Adipocyte (in vitro differentiated cells): ENCODE results near the gene MLST8.

Experiments
- DNase-seq: peaks from one replicate; pipeline ENCODE4 v3.0.0-alpha.2; 2015; ENCODE audit warnings: low read depth
- H3K27me3 ChIP-seq: replicated peaks from 2 replicates; pipeline ENCODE4 v1.7.0; 2013; ENCODE audit warnings: mild to moderate bottlenecking, low read length, moderate library complexity; ENCODE audit not compliant: control insufficient read depth, insufficient read depth
- H3K36me3 ChIP-seq: 2 replicates; pipeline ENCODE4 v1.7.0; 2013; ENCODE audit warnings: low read length, mild to moderate bottlenecking, moderate library complexity; ENCODE audit not compliant: control insufficient read depth, insufficient read depth, severe bottlenecking
- H3K4me1 ChIP-seq: 2 replicates; pipeline ENCODE4 v1.7.0; 2013; ENCODE audit warnings: mild to moderate bottlenecking, low read length, moderate library complexity; ENCODE audit not compliant: control insufficient read depth, insufficient read depth
- H3K4me3 ChIP-seq: 2 replicates; pipeline ENCODE4 v1.7.0; 2013; ENCODE audit warnings: mild to moderate bottlenecking, low read length, moderate library complexity
- H3K9ac ChIP-seq: 2 replicates; pipeline ENCODE4 v1.7.0; 2013; ENCODE audit warnings: mild to moderate bottlenecking, low read length, moderate library complexity
- H3K9me3 ChIP-seq: 2 replicates; pipeline ENCODE4 v1.7.0; 2013; ENCODE audit warnings: mild to moderate bottlenecking, low read length, moderate library complexity; ENCODE audit not compliant: control insufficient read depth

MLST8 gene

GRCh38 chr16:2175454-2175853 lies 29.8 kb upstream of the MLST8 start:
- no peak for DNase-seq
- Histone ChIP-seq H3K9me3 (no peaks in the 10 kb centered on the region), H3K4me3 (no peak overlapping the region), H3K36me3 (peaks cover 46% of the 10 kb centered on the region), H3K9ac (no peak overlapping the region), H3K27me3 (no peaks in the 10 kb centered on the region), H3K4me1 (no peaks in the 10 kb centered on the region)

DNA sequence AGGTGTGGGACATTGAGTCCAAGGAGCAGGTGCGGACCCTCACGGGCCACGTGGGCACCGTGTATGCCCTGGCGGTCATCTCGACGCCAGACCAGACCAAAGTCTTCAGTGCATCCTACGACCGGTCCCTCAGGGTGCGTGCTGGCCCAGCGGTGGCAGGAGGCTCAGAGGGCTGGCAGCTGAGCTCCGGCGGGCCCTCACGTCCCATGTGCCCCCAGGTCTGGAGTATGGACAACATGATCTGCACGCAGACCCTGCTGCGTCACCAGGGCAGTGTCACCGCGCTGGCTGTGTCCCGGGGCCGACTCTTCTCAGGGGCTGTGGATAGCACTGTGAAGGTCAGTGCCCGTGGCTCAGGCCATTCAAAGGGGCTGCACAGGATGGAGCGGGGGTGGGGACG lies 29.2 kb upstream of the MLST8 start:
- Histone ChIP-seq H3K4me1 (no peaks in the 10 kb centered on the region), H3K4me3 (no peak overlapping the region), H3K9me3 (no peaks in the 10 kb centered on the region), H3K27me3 (no peaks in the 10 kb centered on the region), H3K9ac (no peak overlapping the region), H3K36me3 (peaks cover 46% of the 10 kb centered on the region)
- no peak for DNase-seq

- Histone ChIP-seq H3K9ac (no peak overlapping the region), H3K36me3 (peaks cover 41% of the 10 kb centered on the region), H3K27me3 (no peaks in the 10 kb centered on the region), H3K4me3 (no peak overlapping the region), H3K4me1 (no peaks in the 10 kb centered on the region), H3K9me3 (no peaks in the 10 kb centered on the region)
- no peak for DNase-seq
Measured at GRCh38 chr16:2177101-2177500, 28.2 kb upstream of the MLST8 start.

GRCh38 chr16:2177561-2177960 lies 27.7 kb upstream of the MLST8 start:
- no peak for DNase-seq
- H3K4me1 ChIP-seq: no peaks in the 10 kb centered on the region
- H3K9me3 ChIP-seq: no peaks in the 10 kb centered on the region
- H3K4me3 ChIP-seq: no peak overlapping the region
- H3K36me3 ChIP-seq: peaks cover 39% of the 10 kb centered on the region
- no peak overlapping the region for H3K9ac ChIP-seq
- no peaks in the 10 kb centered on the region for H3K27me3 ChIP-seq

GRCh38 chr16:2178321-2179106 lies 26.7 kb upstream of the MLST8 start:
- Histone ChIP-seq H3K27me3 (no peaks in the 10 kb centered on the region), H3K9me3 (no peaks in the 10 kb centered on the region)
- DNase-seq: peak; percentile 11

GRCh38 chr16:2179107-2179501 lies 26.1 kb upstream of the MLST8 start:
- Histone ChIP-seq H3K4me1 (no peaks in the 10 kb centered on the region), H3K9ac (no peak overlapping the region), H3K36me3 (peaks cover 26% of the 10 kb centered on the region), H3K4me3 (no peak overlapping the region), H3K9me3 (no peaks in the 10 kb centered on the region), H3K27me3 (no peaks in the 10 kb centered on the region)
- DNase-seq: no peak

More at GRCh38 chr16:2178321-2179106, 26.7 kb upstream of the MLST8 start:
- H3K9ac ChIP-seq: no peak overlapping the region
- H3K4me1 ChIP-seq: no peaks in the 10 kb centered on the region
- no peak overlapping the region for H3K4me3 ChIP-seq
- H3K36me3 ChIP-seq: peaks cover 30% of the 10 kb centered on the region

GRCh38 chr16:2179576-2179975 lies 25.7 kb upstream of the MLST8 start:
- Histone ChIP-seq H3K36me3 (peaks cover 22% of the 10 kb centered on the region), H3K4me3 (no peak overlapping the region), H3K9me3 (no peaks in the 10 kb centered on the region), H3K27me3 (no peaks in the 10 kb centered on the region), H3K9ac (no peak overlapping the region), H3K4me1 (no peaks in the 10 kb centered on the region)
- DNase-seq: no peak

DNA sequence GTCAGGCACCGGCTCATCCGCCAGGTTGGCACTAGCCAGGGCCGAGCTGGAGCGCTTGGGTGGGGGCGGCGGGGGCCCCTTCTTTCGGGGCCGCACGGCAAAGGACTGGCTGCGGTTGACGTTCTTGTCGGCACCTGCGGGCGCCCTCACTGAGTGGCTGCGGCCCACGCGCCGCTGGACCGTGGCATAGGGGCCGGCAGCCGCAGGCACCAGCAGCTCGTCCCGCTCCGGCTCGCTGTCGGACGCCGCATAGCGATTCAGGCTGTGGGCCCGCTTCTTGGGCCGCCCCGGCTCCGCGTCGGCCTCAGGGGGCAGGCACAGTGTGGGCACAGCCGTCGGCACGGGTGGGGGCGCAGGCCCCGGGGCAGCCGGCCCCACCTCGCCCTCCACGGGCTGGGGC lies 24.8 kb upstream of the MLST8 start:
- no peaks in the 10 kb centered on the region for H3K27me3 ChIP-seq
- no peaks in the 10 kb centered on the region for H3K9me3 ChIP-seq
- no peak for DNase-seq
- H3K4me1 ChIP-seq: no peaks in the 10 kb centered on the region
- no peak overlapping the region for H3K9ac ChIP-seq
- peaks cover 13% of the 10 kb centered on the region for H3K36me3 ChIP-seq
- H3K4me3 ChIP-seq: no peak overlapping the region

DNA sequence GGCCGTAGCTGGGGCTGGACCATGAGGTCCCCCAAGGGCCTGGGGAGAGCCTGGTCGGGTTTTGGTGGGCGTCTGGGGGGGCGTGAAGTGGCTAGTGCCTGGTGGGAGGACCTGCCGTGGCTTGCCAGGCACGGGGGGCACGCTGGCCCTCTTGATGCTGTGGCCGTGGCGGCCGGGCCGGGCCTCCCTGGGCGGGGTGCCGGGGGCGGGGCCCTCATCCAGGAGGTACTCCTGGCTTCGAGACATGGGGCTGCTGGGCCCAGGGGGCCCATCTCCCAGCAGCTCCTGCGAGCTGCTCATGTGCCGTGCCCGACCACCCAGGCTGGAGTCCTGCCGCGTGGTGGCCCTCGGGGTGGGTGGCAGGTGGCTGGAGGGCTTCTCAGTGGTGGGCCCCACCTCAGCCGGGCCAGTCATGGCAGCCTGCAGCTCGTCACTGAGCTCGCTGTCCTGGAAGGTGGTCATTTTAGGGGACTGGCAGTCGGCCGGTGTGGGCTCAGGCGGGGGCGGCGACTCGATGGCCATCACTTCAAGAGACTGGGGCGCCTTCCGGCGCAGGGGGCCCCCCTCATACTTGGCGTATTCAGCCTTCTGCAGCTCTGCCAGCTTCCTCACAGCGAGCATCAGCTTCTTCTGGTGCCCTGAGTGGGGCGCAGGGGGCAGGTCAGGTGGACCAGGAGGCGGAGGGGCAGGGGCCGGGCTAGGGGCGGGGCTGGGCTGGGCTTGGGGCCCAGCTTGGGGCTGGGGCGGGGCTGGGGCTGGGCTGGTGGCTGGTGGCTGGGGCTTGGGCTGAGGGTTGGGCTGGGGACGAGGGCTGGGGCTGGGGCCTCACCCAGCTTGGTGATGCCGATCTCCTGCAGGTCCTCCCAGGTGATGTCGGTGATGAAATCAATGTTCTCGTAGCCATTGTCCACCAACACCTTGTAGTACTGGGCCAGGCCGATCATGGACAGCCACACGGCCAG lies 24.0 kb upstream of the MLST8 start:
- Histone ChIP-seq H3K4me1 (no peaks in the 10 kb centered on the region), H3K9ac (no peak overlapping the region), H3K36me3 (peaks cover 5% of the 10 kb centered on the region), H3K4me3 (no peak overlapping the region), H3K9me3 (no peaks in the 10 kb centered on the region), H3K27me3 (no peaks in the 10 kb centered on the region)
- no peak for DNase-seq

- no peak overlapping the region for H3K9ac ChIP-seq
- no peak overlapping the region for H3K4me3 ChIP-seq
- no peaks in the 10 kb centered on the region for H3K9me3 ChIP-seq
- no peak for DNase-seq
- H3K27me3 ChIP-seq: no peaks in the 10 kb centered on the region
- H3K4me1 ChIP-seq: no peaks in the 10 kb centered on the region
- H3K36me3 ChIP-seq: peaks cover 3% of the 10 kb centered on the region
Measured at GRCh38 chr16:2181952-2182351, 23.3 kb upstream of the MLST8 start.

DNA sequence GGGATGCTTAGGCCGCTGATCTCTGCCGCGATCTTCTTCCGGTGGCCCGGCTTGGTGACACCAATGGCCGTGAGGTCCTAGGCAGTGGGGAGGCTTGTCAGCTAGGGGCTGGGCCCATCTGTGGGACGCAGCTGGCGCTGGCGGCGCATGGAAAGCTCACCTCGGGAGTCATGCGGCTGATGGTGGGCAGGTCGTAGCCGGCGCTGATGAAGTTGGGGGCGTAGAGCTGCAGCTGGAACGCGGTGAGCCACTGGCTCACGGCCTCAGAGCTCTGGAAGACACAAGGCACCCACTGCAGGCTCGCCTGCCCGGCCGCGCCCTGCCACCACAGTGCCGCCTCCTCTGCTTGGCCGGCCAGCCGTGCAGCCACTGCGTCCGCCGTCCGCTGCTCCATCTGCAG lies 21.6 kb upstream of the MLST8 start:
- Histone ChIP-seq H3K4me3 (no peak overlapping the region), H3K27me3 (no peaks in the 10 kb centered on the region), H3K9me3 (no peaks in the 10 kb centered on the region), H3K36me3 (no peaks in the 10 kb centered on the region), H3K4me1 (no peaks in the 10 kb centered on the region), H3K9ac (no peak overlapping the region)
- DNase-seq: no peak
